Umbilical cord (tissue), 2 donors: ENCODE data around the gene TNFRSF21. TPM values are rescaled to one million over a fixed set of nuclear protein-coding genes. Genes with fewer than 3 reads are reported as not detected.
"Not testable (repeated sequence)": the region's sequence is repeated elsewhere in the genome, so short reads cannot be mapped to it uniquely, and the experiment has no call there.

Experiments
- DNase-seq: peaks from one replicate; pipeline ENCODE4 v3.0.0-alpha.2; 2015; ENCODE audit warnings: low spot score
- total RNA-seq: library from RNA; depleted of rRNA; stranded (reverse); fragments of >200 nt; gene quantifications from one replicate; pipeline ENCODE4 v1.2.3, GENCODE V29; 2014; ENCODE audit warnings: low replicate concordance; ENCODE audit not compliant: insufficient read depth

Gene TNFRSF21
- total RNA-seq, 1 donor from 2014 or later, result 13.0 TPM

DNA sequence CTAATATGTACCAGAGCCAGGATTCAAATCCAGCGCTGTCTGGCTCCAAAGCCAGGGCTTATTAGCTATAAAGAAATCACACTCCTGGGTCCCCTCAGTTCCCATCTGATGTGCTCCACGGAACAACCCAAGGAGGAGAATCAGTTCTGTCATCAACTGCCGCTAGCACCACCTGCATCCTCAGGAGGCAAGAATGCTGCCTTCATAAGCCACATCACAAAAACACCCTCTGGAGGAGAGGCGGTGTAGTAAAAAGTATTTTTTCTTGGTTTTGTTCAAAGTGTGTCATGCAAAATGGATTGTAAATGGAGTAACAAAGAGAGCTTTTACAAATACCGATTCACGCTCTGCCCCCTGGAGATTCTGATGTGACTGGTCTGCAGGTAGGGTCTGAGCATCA is 57.1 kb downstream of the TNFRSF21 start:
- no peak for DNase-seq

DNA sequence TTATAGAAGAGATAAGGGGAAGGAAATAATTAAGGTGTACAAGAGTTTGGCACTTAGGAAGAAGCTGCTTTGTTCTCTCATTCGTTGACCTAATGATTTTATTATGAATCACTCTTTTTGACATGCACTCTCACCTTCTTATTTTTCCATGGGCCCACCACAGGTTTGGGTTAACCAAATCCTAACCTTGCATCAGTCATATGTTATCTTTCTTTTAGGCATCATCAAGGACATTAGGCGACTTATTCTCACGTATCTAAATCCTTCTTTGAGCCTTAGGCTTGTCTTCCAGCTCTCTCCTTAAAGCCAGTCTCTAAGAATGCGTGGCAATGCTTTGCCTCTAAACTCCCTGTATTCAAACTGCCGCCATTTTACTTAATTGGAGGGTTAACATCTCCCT is 58.3 kb downstream of the TNFRSF21 start:
- DNase-seq, result no peak

DNA sequence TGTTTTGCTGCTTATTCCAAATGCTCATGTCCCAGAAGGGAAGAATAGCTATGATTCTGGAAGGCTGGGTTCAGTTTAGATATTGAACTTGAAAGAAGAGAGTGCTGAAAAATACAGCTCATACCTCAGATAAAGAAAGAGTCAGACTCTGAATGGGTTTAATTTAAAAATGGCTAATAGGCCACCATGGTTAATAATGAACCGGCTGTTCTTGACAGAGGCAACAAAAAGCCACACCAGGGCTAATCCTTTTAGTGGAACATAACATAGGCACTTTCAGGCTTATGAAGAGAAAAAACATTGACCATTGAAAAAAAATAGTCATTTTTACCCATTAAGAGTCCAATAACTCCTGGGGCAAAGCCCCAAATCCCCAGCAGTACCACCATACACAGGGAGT is 59.4 kb downstream of the TNFRSF21 start:
- no peak for DNase-seq

DNA sequence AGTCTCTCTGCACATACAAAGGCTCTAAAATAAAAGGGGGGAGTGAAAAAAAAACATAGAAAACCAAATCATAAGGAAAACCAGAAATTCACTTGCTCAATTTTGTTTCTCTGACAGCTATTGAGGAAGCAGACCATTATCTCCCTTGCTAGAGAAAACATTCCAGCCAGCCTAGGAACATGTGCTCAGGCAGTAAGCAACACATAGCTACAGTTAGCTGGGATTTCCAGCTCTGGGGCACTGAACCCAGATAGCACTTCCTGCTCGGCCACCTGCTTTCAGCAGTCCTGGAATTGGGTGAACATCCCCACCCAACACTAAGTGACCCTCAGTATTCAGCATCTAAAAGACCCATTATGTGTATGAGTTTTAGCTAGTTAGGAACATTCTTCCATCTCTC is 61.3 kb downstream of the TNFRSF21 start:
- no peak for DNase-seq

DNA sequence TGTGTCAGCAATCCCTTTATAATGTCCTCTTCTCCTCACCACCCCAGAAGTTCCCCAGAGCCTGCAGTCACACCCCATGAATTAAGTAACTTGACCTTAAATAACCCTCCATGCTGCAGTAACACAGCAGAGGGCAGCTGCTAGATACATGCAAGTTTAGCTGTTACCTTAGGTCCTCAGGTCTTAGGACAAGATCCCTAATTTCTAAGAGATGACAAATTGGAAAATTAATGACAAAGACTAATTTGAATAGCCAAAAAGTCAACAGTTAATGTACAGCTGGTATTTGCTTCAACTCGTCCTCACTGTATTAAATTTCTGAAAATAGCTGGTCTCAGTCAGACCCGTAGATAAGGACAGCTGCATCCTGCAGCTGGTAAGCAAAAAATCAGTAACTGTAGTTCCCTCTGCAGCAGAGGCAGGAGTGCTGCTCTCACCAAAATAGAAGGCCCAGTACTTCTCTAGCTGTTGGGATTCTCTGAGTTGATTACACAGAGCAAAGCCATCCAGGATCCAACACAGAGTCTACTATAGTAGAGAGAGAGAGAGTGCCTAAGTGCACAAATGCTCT is 62.4 kb downstream of the TNFRSF21 start:
- peak; percentile 67 for DNase-seq

DNA sequence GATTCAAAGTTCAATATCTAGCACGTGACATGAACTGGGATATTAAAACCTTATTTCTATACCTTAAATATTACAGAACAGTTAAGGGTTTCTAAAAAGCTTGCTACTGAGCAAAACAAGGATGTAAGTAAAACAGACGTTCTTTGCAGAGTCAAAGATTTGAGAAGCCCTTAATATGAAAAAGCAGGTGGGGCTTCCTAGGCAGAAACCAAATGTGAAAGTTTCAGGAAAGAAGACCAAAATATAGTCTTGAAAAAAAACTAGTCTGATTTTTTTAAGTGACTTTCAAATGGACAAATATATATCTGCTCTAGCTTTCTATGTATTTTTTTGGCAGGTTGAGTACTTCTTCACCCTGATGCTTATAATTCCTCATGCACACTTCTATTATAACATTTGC is 63.2 kb downstream of the TNFRSF21 start:
- DNase-seq, result no peak

DNA sequence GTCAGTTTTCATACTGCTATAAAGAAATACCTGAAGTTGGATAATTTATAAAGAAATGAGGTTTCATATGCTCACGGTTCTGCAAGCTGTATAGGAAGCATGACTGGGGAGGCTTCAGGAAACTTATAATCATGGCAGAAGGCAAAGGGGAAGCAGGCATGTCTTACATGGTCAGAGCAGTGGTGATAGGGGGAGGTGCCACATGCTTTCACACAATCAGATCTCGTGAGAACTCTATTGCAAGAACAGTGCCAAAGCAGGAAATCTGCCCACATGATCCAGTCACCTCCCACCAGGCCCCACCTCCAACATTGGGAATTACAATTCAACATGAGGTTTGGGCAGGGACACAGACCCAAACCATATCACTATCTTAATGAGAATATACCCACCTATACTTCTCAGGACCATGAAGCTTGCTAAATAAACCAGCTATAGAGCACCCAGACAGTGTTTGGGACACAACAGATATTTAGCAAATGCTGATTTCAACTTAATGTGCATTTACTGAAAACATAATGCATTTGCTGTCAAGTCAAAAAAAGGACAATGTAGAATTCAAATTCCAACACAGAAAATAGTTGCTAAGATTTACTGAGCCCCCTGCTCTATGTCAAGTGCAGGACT is 63.8 kb downstream of the TNFRSF21 start:
- DNase-seq, result no peak

DNA sequence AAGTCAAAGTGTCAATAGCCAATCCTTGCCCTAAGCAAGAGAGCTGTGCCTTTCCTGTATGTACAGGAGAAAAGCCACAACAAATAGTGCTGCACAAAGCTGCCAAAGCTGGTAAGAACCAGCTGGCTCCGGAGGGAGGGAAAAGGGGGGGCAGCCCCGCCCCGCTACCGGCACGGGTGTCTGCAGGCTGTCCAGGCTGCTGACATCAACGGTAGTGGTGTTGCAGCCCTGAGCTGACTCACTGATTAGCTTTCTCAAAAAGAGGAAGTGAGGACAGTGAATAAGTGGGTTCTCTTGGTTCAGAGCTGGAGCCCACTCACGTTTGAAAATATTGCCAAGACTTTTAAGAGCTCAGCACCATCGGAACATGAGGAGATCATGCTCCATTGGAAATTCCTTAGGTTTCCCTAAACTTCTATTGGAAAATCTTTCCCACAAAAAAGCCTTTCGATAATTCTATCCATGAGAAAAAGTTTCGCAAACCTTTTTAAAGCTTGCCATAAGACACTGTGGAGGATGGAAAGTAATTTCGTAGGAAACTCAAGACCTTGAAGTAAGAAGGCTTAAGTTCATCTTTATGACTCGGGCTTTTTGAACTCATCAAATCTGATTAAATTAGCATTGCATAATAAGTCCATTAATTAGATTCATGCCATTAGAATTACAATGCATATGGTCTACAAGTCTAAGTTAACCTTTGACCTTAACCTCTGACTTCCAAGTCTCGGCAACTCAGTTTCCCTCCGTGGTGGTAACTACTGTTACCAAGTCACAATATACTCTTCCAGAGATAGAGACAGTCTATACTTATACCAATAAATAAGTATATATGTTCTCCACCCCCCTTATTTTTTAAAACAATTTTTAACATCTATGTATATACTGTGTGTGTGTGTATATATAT is 67.0 kb downstream of the TNFRSF21 start:
- peak; percentile 93 for DNase-seq

DNA sequence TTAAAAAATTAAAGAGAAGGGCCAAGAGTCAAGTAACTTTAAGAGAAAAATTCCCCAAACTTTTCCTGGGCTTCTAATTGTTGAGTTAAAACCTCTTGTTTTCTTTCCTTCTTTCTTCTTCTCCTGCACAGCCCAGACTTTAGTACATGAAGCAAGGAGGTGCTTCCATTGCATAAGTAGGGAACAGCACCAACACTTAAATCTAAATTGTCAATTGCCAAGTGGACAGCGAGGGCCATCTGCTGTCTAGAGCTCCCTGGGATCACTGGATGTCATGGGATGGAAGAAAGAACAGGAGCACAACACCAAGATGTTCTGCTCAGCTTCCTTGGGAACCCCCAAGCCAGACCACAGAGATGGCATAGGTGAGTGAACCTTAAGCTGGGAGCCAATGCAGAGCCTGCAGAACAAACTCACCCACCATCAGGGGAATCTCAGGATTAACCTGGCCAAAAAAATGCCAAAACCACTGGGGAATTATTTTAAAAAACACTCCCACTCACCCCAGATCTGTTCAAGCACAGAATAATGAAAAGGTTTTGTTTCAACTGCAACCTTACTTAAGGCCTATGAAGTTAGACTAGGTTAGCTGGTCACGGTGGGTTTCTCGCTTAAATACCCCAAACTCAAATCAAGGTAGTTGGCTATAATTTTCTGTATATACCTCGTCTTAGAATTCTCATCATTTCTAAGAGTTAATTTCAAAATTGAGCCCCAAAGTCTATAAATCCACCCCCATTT is 67.8 kb downstream of the TNFRSF21 start:
- no peak for DNase-seq

DNA sequence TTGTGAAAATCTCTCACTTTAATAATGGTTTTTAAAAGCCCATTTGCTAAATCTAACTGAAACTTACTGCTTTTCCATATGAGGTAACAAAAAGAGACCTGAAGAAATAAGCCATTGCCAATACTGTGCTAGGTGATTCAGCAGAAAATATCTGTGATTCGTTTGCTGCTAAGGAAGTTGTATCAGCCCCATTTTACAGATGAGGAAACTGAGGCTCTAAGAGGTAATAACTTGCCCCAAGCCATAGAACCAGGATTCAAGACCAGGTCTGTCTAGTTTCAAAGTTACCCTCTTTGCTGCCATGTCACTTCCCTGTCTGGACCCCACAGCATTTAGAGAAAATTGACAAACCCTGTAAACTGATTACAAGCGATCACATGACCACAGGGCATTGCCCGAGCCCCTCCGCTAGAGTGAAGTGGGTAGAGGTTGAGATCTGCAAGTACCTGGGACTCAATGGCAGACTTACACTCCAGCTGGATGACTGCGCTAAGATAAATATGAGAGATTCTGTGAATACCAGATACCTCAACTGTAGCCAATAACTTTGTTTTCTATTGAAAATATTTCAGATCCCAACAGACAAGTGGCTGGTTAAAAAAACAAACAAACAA is 69.3 kb downstream of the TNFRSF21 start:
- DNase-seq, result no peak

DNA sequence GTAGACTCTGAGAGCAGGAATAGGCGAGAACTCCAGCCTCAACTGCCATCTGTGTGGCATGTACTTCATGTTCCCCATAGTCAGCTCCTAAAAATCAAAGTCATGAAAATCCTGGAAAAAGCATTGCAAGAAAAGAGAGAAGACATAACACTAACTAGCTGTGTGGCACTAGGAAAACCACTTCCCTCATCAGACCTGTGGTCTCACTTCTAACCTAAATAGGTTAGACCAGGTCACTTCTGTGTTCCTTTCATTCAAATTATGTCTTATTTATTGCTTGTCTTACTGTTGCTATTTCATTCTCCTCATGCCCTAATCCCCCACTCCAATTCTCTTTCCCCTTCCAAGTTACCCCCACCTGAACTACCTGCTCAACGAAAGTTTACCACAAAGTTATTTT is 70.2 kb downstream of the TNFRSF21 start:
- DNase-seq, result no peak

DNA sequence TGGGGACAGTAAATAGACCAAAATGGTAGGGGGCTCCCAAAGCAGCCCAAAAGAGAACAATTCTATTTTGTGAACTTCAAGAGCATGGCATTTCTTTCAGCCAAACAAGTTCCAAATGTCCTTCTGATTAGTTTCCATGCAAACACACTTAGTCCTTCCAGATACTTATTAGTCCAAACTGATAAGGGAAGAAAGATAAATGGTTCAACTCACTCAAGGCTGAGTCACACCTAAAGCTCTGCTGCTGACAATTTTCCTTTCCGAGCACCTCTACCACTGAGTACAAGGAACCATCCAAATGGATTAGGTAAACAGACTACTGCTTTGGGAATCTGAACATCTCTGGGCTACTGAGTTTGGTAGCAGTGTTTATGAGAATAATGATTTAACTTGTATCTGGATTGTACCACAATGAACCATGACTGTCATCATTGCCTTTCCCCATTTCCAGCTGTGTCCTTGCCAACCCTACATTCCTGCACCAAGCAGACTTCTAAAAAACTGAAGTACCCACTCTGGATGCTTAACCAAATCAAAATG is 71.2 kb downstream of the TNFRSF21 start:
- no peak for DNase-seq

DNA sequence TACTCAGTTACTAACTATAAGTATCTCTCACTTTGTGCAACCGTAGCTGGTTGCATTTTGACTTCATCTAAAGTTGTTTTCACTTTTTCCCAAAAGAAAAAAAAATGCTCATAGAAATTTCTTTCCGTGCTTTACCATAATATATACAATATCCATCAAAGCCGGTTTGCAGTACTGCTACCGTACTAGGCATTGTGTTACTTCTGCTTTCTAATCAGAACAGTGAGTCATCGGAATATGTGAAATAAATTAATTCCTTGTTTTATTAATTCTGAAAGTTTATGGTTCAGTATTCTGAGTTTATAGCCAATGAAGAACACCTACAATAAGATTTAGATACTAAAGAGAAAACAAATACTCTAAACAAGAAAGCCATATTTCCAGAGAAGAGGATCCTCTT is 72.5 kb downstream of the TNFRSF21 start:
- DNase-seq, result no peak

DNA sequence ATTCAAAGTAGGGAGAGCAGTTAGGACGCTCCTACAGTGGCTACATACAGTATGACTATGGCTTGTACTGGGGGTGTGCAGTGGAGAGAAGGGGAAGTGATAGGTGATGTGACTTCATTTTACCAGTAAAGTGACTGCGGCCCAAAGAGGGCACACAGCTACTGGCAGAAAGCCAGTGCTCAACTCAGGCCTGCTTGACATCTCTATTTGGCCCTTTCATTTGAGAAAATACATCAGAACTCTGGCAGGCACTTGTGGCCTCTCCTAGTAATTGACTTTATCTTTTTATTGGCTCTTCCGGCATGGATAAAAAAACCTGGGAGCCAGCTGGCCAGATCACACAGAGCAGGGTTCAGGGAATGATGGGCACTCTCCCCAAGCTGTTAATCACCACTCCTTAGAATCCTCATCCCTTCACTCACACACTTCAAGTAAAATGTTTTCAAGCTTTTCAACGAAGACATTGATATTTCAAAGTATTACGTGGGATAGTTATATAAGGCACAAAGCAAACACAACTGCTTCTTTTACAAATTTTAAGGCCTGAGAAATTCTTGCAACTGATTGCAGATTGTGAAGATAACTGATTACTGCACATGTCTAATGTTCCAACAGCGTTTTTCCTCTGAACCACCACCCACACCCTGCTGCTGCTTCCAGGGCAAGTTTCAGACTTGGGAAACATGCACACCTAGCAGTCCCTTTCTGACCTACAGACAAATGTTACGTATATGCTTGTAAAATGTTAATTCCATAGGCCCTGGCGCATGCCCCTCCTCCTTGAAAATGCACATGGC is 73.5 kb downstream of the TNFRSF21 start:
- DNase-seq, result no peak

DNA sequence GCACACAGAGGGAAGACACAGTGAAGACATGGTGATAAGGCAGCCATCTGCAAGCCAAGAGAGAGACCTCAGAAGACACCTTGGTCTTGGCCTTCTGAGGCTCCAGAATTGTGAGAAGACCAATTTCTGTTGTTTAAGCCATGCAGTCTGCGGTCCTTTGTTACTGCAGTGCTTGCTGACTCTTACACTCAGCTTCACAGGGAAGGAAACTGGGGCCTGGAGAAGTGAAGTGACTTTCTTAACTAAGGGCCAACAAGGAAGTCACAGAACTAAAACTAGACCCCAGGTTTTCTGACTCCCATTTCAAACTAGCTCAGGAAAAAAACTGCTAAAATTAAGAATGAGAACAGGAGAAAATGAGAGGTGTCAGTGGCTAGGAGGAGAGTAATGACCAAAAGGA is 74.3 kb downstream of the TNFRSF21 start:
- DNase-seq, result no peak

DNA sequence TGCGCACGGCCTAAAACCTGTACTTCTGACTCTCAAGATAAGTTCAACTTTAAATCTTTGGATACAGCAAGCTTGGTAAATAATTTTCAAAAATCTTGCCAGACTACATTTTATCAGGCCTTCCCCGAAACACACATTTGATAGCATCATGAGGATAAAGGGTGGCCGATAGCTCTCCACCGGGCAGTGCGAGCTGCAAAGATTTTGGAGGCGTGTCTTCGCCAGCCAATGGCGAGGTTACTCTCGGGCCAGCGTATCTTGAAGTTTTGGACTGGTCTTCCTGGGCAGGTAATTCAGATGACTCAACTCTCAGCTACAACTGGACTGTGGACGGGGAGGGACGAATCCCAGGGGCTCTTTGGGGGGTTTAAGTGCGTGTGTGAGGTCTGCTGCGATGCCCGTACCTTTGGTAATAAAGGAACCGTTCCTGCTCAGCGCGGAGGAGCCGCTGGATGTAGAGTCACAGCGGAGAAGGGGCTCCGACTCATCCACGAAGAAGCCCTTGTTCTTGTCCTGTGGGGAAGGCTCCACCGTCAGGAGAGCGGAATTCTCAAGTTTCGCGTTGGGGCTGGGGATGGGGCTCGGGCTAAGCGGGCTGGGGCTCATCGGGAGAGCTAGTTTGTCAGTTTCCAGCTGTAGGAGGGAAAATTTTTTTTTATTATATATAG is 75.3 kb downstream of the TNFRSF21 start:
- DNase-seq, result no peak

DNA sequence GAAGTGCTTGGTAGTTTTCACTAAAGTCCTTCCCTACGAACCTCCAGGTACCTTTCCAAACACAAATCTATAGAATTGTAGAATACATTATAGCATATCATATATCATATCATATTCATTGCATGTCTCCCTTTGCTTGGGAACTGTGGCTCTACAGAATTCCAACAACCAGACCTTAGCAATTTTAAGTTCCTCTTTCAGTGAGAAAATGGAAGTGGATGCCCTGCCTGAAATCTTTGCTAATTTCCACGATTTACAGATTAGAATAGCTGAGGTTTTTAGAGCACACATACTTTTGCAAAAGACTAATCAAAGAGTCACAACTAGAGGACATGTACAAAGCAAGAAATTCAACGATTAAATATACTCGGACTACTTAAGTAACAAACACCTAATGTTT is 78.6 kb downstream of the TNFRSF21 start:
- DNase-seq, result no peak

DNA sequence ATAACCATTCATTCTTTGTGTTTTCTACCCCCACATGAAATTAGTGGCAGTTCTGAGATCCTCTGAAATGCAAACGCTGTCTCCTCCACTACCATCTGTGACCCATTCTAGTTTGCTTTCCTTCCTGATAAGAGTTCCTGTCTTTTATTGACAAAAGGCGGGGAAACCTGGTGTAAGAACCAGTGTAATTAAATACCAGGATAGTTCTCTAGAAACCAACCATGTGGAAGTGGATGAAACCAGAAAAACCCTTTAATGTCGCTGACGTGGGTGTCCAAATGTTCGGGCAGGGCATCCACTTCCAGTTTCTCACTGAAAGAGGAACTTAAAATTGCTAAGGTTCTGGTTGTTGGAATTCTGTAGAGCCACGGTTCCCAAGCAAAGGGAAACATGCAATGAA is 79.1 kb downstream of the TNFRSF21 start:
- DNase-seq, result no peak

DNA sequence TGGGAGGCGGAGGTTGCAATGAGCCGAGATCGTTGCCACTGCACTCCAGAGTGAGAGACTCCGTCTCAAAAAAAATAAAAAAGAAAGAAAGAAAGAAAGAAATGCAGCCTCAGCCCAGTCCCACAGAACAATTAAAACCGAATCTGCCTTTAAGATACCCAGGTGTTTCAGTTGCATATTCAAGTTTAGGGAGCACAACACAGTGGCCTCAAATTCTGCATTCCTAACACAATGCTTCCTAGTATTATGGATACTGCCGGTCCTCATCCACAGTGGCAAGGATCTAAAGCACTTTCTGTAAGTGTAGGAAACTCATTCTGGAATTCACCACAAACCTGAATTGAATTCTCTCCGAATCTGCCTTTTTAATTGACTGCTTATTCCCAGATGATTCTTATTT is 80.5 kb downstream of the TNFRSF21 start:
- no peak for DNase-seq

DNA sequence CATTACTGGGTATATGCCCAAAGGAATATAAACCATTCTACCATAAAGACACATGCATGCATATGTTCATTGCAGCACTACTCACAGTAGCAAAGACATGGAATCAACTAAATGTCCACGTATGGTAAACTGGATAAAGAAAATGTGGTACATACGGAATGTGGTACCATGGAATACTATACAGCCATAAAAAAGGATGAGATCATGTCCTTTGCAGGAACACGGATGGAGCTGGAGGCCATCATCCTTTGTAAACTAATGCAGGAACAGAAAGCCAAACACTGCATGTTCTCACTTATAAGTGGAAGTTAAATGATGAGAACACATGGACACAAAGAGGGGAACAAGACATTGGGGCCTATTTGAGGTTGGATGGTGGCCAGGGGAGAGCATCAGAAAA is 81.6 kb downstream of the TNFRSF21 start:
- DNase-seq, result not testable (repeated sequence)
